DMS53 treated with DMSO at 0.1 percent for 48 hours (cell line): ENCODE results near the gene ACSM2A.
"Not testable (repeated sequence)": the region's sequence is repeated elsewhere in the genome, so short reads cannot be mapped to it uniquely, and the experiment has no call there.

Source experiments
- DNase-seq: peaks from one replicate; lab custom pipeline; 2025; ENCODE audit not compliant: unreplicated experiment; lab: John Stamatoyannopoulos, UW

The ACSM2A gene

DNA sequence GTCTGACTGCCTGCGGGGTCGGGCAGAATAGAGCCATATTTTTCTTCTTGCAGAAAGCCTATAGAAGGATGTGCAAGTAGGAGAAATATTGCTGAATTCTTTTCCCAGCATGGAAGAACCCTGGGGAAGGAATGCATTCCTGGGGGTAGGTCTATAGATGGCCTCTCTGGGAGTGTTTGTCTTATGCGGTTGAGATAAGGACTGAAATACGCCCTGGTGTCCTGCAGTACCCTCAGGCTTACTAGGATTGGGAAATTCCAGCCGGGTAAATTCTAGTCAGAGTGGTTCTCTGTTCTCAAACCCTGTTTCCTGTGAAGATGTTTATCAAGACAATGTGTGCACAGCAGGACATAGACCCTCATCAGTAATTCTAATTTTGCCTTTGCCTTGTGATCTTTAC lies 2.3 kb downstream of the ACSM2A start:
- not testable (repeated sequence) for DNase-seq

DNA sequence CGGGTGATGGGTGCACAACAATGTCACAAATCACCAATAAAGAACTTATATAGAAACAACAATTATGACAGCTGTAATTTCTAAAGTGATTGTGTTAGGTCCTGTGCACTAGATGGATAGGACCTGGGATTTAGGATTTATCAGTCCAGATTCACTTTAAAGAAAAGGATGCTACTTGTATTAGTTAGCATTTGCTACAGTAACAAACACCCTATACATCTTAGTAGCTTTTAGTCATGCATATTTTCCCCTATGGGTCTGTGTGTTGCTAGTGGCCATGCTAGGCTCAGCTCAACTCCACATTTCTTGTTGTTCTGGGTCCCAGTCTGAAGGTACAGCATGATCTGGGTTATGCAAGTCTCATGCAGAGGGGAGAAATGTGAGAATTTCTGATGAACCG lies 7.9 kb downstream of the ACSM2A start:
- DNase-seq, result not testable (repeated sequence)

DNA sequence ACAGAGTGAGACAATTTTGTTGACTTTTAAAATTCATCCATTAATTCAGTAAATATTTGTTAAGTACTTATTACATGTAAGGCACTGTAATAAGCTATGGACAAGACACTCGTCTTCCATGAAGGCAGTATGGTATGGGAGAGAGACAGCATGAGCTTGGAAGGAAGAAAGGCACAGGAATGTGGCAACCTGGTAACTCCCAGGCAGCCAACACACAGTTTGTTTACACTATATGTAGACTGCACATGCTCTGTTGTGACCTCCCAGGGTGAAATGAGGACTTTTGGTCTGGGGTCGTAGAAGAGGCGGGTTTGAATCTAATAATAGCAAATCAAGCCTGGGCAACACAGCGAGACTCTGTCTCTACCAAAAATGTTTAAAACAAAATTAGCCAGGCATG lies 9.0 kb downstream of the ACSM2A start:
- DNase-seq, result not testable (repeated sequence)

DNA sequence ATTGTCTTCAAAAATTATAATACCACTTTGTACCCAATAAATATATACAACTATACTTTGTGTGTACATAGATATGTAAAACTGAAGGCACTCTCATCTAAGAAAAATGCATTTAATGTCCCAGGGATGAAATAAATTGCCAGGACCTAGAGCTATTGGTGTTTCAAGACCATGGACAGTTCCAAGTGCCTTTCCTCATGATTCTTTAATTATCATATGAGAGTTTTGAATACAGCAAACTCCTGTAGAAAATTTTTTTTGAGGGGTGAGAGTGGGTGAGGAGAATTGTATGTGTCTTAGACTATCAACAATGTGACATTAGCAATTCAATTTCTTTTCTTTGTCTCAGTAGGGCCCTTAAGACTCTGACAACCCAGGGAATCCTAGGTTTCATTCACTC lies 17.6 kb downstream of the ACSM2A start:
- not testable (repeated sequence) for DNase-seq

DNA sequence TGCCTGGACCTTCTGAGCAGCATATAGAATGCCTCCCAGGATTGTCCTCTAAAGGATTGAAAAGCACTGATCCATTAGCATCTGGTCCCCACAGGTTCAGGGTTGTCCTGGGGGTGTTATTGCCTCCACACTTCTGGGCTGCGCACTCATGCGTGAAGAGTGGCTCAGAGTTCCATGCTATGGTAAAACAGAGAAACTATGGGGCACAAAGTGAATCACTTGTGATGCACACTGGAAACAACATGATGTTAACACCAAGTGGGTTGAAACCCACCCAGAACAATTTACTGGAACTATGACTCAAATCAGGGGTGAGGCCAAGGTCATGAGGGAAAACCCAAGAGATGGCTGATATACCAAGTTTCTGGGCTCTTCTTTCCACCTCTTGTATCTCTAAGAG lies 18.6 kb downstream of the ACSM2A start:
- DNase-seq, result not testable (repeated sequence)

DNA sequence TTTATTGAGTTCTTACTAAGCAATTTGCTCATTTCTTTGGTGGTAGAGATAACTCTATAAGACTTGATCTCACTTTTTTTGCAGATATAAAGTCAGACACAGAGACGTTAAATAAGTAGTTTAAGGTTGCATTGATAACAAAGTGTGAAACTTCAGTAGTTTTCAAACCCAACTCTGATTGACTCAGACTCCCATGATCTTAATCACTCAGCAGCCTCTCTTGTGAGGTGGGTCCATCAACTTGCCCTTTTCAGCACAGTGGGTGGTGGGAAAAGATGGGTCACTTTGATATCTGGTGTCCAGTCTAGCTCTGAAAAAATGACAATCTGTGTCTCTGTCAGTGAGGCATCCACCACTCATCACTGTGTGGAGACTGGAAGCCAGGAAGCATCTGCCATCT lies 19.4 kb downstream of the ACSM2A start:
- DNase-seq, result not testable (repeated sequence)

DNA sequence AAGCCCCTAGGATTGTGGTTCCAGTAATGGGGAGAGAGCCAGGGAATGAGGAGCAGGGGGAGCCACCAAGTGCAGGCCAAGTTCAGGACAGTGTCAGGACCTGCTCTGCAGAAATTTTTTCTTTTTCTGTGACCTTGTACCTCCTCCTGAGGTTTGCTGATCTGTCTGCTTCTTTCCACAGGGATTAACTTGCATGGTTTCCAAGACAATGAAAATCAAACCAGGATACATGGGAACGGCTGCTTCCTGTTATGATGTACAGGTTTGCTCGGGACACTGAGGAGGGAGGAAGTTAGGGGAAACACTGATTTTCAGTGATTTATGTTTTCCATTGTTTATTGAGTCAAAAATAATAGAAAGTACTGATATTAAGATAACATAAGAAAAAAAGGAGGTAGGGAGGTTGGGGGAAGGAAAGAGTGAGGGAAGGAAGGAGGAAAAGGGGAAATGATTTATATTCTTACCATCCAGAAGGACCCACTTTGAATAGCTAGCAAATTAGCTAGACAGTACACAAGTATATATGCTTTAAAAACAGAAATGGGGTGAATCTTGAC lies 25.9 kb downstream of the ACSM2A start:
- DNase-seq, result not testable (repeated sequence)

DNA sequence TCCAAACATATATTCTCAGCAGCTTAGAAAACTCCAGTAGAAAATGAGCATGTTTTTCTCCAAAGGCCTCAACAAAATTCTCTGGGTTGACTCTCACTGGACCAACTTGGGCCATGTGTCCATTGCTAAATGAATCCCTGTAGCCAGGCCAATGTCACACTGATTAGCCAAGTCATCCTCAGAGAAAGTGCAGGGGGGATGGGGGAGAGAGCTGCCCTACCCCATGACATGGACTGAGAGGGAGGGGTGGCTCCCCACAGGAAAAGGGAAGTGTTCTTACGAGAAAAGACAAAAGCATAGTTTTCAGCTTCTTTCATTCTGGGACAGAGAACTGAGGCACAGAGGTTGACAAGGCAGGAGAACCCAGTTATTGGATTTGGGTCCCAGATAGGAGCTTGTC lies 32.7 kb downstream of the ACSM2A start:
- not testable (repeated sequence) for DNase-seq

DNA sequence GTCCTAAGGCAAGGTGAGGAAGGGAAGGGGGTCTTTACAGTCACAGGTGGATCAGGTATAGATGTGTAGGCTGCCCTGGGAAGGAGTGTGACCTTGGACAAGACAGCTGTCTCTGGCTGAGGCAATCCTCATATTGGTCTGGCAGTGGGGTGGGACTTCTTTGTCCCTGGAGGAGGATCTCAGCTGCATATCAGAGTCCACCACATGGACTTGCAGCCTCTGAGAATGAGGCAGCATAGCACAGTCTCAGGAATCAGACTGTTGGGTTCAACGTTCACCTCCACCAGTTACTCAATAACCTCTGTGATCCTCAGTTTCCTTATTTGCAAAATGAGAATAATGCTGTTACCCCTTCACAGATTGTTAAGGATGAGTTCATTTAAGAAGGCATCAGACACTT lies 33.4 kb downstream of the ACSM2A start:
- DNase-seq, result no peak

DNA sequence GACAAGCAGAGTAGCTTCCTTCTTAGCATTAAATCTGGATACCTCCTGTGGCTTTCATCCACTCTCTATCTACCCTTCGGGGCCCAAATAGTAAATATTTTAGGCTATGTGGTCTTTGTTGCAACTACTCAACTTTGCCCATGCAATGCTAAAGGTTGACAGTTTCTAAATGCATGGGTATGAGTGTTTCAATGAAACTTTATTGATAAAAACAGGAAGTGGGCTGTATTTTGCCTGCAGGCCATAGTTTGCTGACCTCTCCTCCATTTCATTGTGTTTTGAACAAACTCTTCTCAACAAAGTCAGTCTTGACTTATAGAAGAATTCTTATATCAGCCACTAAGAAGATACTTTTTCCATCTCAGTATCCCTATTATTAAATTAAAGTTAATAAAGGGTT lies 34.1 kb downstream of the ACSM2A start:
- no peak for DNase-seq

DNA sequence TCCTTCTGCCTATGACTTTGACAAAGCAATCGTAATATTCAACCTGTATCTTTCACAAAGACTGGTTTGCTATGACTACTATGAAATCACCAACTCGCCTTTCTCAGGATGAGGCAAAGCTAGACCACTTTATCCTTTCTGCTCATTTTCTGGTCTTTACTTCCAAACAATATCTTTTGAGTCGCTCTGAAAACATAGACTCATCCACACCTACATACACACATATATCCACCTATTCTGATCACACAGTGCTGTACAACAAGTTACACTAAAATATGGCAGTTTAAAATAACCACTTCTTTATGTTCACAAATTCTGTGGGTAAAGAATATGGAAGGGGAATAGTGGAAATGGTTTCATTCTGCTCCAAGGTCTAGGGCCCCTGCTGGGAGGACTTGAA lies 39.7 kb downstream of the ACSM2A start:
- DNase-seq, result not testable (repeated sequence)

DNA sequence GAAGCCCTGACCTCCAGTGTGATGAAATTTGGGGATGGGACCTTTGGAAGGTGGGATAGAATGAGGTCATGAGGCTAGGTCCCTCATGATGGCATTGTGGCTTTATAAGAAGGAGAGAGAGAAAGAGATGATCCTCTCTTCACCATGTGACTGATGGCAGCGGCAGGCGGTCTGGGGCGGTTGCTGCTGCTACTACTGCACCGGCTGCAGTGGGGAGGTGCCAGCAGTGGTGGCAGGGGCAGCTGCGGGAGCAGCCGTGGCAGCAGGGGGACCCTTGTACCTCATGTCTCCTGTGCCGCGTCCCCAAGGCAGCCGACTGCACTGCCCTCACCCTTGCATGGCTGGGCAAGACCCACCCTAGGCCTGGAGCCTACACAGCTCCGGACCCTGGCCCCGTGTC lies 40.1 kb downstream of the ACSM2A start:
- DNase-seq, result not testable (repeated sequence)

DNA sequence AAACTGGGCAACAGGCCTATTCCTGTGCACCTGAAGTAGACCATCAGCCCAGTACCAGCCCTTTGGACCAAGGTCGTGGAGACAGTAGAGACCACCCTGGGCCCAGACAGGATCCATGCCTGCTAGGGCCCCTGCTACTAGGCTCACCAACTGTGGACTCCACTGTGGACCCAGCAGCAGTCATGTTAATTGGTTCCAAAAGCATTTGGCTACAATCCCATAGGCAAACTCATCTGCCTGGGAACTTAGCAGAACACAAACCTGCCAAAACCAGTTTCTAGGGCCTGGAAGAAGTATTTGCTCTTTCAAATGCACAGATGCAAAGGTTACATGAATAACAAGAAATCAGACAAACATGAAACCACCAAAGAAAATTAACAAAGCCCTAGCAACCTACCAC lies 53.1 kb downstream of the ACSM2A start:
- DNase-seq, result no peak

DNA sequence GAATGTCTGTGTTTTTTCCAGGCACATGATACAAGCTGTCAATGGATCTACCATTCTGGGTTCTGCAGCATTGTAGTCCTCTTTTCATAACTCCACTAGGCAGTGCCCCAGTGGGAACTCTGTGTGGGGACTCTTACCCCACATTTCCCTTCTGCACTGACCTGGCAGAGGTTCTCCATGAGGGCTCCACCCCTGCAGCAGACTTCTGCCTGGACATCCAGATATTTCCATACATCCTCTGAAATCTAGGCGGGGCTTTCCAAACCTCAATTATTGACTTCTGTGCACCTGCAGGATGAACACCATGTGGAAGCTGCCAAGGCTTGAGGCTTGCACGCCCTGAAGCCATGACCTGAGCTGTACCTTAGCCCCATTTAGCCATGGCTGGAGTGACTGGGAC lies 56.0 kb downstream of the ACSM2A start:
- no peak for DNase-seq

DNA sequence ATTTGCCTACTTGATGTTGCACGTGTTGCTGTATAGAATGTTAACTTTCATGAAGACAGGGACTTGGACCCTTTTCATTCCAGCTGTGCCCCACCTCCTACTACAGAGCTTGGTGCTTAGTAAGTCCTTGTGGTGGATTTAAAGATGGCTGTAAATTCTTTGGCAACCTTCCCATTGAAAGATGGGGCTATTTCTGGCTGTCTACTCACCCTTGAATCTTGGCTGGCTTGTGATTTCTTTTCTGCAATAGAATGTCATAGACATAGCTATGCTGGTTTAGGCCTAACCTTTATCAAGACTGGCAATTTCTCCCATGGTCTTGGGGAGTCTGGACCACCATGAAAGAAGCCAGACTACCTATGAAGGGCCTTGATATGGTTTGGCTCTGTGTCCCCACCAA lies 59.0 kb downstream of the ACSM2A start:
- no peak for DNase-seq

DNA sequence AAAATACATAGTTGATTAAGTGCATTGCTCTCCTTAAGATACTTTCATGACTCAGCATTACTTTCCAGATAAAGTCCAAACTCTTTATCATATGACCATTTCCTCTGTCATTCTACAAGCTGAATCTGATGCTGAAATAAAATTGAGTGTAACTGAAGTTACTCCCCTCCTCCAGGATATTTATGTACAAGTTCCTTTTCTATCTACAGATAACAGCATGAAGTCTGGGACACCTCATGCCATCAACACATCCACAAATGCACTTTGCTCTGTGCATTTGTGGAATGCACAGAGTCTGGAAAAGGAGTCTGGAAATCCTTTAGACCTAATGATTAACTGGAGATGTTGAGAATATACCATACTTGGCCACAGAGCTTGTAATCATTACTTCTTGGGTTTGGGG lies 64.4 kb downstream of the ACSM2A start:
- no peak for DNase-seq

DNA sequence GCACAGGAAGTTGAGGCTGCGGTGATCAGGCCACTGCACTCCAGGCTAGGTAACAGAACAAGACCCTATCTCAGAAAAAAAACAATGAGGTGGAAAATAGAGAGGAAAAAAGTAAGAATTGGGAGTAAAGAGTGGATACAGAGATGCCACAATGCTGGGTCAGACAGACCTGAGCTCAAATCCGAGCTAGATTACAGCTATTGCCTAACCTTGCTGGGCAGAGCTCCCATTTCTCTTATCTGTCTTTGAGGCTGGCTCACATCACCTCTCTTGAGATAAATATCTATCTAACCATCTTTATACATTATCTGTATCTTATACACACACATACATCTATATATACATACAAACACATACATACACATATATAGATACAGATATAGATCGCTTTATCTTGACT lies 65.8 kb downstream of the ACSM2A start:
- DNase-seq, result no peak

DNA sequence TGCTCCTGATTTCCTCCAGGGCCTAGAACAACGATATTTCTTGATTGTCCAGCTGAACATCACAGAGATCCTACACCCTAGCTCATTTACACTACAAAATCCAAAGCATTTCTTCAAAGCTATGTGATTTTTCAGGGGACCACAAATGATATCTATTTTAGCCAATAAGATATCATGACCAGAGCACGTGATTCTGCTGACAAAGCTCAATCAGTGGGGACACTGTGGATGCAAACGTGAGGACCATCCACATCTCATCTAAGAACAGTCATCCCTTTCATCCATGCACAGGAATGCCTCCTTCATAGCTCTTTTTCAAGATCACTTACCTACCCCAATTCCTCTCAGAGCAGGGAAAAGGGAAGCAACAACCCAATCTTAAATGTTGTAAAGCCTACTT lies 67.9 kb downstream of the ACSM2A start:
- no peak for DNase-seq

DNA sequence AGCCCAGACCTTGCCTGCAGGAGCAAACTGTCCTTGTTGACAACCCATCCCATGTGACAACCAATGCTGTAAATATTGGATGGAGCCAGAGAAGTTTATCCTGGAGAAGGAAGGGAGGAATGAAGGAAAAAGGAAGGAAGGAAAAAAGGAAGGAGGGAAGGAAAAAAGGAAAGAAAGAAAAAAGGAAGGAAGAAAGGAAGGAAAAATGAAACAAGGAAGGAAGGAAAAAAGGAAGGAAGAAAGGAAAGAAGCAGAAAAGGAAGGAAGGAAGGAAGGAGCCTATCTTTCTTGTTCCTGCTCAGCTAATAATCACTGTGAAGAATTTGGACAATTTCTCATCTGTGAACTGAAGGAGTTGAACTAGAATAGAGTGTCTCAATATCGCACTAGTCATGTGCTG lies 68.8 kb downstream of the ACSM2A start:
- no peak for DNase-seq

DNA sequence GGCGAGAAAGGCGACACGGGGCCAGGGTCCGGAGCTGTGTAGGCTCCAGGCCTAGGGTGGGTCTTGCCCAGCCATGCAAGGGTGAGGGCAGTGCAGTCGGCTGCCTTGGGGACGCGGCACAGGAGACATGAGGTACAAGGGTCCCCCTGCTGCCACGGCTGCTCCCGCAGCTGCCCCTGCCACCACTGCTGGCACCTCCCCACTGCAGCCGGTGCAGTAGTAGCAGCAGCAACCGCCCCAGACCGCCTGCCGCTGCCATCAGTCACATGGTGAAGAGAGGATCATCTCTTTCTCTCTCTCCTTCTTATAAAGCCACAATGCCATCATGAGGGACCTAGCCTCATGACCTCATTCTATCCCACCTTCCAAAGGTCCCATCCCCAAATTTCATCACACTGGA lies 80.5 kb downstream of the ACSM2A start:
- DNase-seq, result not testable (repeated sequence)

DNA sequence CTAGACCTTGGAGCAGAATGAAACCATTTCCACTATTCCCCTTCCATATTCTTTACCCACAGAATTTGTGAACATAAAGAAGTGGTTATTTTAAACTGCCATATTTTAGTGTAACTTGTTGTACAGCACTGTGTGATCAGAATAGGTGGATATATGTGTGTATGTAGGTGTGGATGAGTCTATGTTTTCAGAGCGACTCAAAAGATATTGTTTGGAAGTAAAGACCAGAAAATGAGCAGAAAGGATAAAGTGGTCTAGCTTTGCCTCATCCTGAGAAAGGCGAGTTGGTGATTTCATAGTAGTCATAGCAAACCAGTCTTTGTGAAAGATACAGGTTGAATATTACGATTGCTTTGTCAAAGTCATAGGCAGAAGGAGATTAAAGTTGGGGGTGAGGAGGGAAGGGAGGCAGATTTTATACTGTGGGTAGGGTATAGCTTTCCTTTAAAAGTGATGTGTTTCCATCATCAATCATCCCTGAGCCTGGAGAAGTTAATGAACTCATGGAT lies 81.0 kb downstream of the ACSM2A start:
- DNase-seq, result not testable (repeated sequence)

DNA sequence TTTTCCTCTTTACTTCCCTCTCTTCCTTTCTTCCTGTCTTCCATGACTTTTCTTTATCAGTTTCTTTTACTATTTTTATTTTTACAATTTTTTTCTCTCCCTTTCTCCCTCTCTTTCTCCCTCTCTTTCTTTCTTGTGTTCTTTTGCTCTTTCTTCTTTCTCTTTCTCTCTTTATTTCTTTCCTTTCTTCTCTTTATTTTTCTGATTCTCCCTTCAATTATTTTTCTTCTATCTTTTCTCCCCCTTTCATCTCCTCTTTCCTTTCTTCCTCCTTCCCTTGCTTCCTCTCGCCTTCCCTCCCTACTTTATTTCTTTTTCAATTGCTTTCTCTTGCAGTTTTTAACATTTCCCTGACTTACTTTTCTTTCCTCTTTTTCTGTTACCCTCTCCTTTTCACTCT lies 85.3 kb downstream of the ACSM2A start:
- not testable (repeated sequence) for DNase-seq
